ENCODE data around the gene SLC31A1. TPM values are rescaled to one million over a fixed set of nuclear protein-coding genes. Genes with fewer than 3 reads are reported as not detected.

Gene SLC31A1
- total and polyA plus RNA-seq, 2 donors (not counting 3 experiments of a cell fraction or from before 2014, with no cell fraction given): 13.5 to 22.7 TPM

DNA sequence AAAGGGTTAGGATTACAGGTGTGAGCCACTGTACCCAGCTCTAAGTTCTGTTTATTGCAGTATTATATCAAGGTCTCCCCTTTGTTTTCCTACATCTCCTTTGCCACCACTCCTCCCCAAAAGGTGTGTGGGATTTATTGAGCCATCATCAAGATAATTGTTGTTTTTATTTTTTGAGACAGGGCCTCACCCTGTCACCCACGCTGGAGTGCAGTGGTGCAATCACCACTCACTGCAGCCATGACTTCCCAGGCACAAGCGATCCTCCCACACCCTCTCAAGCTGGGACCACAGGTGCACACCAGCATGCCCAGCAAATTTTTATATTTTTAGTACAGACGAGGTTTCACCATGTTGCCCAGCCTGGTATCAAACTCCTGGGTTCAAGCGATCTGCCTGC is 24.6 kb downstream of the SLC31A1 start:
- Histone ChIP-seq H3K27ac (ENCODE audit: insufficient read depth, low read depth, low read length) (no peak overlapping the region), H3K4me1 (ENCODE audit: control insufficient read depth, extremely low read depth, insufficient read depth, low read length) (no peaks in the 10 kb centered on the region), H3K27me3 (ENCODE audit: control insufficient read depth in 2 of 2, insufficient read depth in 2 of 2, low read length in 2 of 2) (no peaks in the 10 kb centered on the region), H2AFZ (ENCODE audit: low read depth, low read length) (no peak overlapping the region), H3K79me2 (ENCODE audit: control insufficient read depth, insufficient read depth, low read length) (no peaks in the 10 kb centered on the region), H3K36me3 (ENCODE audit: control insufficient read depth in 2 of 2, extremely low read depth in 1 of 2, insufficient read depth in 2 of 2, low read length in 2 of 2) (peaks cover 0 to 2% of the 10 kb centered on the region in 2 experiments), H3K9me3 (replicated peaks; ENCODE audit: control insufficient read depth, insufficient read depth, low read length) (no peaks in the 10 kb centered on the region), H3K4me3 (replicated peaks in 1 of 3; ENCODE audit: insufficient read depth in 1 of 3, low read depth in 1 of 3, low read length in 3 of 3) (no peak overlapping the region), H4K20me1 (replicated peaks; ENCODE audit: control insufficient read depth, extremely low read depth, insufficient read depth, low read length) (no peaks in the 10 kb centered on the region), H3K9me1 (replicated peaks; ENCODE audit: control insufficient read depth, extremely low read depth, insufficient read depth, low read length) (no peaks in the 10 kb centered on the region), H3K4me2 (ENCODE audit: insufficient read depth, low read length) (no peak overlapping the region), H3K9ac (replicated peaks; ENCODE audit: extremely low read depth, insufficient read depth, low read length) (no peak overlapping the region)
- intact Hi-C loops (cut with micrococcal nuclease) (no loop called here), dilution Hi-C loops (cut with MboI; ENCODE audit: extremely low pct_ligation_motif_present, low sequenced_read_pairs) (no loop called here)
- BruUV-seq (replicated peaks): no TSS peak
- ChIA-PET CTCF (no interaction called here), POLR2A (no interaction called here)
- FAIRE-seq: no peak
- no peak for TF ChIP-seq POLR2A (IDR thresholded peaks at IDR 0.05; ENCODE audit: low read depth, low read length)
- TF ChIP-seq JUN (IDR thresholded peaks at IDR 0.05; ENCODE audit: borderline replicate concordance, insufficient read depth, insufficient read length, low read depth): no peak
- TF ChIP-seq GATA2 (IDR thresholded peaks at IDR 0.05; ENCODE audit: insufficient read depth, insufficient read length, low read depth, low read length): no peak
- no peak for TF ChIP-seq POLR2AphosphoS5 (IDR thresholded peaks at IDR 0.05; ENCODE audit: insufficient read depth, low read depth, low read length)
- TF ChIP-seq, protein P1, sequence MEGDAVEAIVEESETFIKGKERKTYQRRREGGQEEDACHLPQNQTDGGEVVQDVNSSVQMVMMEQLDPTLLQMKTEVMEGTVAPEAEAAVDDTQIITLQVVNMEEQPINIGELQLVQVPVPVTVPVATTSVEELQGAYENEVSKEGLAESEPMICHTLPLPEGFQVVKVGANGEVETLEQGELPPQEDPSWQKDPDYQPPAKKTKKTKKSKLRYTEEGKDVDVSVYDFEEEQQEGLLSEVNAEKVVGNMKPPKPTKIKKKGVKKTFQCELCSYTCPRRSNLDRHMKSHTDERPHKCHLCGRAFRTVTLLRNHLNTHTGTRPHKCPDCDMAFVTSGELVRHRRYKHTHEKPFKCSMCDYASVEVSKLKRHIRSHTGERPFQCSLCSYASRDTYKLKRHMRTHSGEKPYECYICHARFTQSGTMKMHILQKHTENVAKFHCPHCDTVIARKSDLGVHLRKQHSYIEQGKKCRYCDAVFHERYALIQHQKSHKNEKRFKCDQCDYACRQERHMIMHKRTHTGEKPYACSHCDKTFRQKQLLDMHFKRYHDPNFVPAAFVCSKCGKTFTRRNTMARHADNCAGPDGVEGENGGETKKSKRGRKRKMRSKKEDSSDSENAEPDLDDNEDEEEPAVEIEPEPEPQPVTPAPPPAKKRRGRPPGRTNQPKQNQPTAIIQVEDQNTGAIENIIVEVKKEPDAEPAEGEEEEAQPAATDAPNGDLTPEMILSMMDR (IDR thresholded peaks at IDR 0.05; ENCODE audit: extremely low read depth in 1 of 2, insufficient read depth in 1 of 2, low read depth in 1 of 2, low read length in 2 of 2): no peak
- no peak for TF ChIP-seq EZH2 (IDR thresholded peaks at IDR 0.05; ENCODE audit: borderline replicate concordance, low read depth, low read length, severe bottlenecking)
- no peak for TF ChIP-seq FOS (IDR thresholded peaks at IDR 0.05; ENCODE audit: borderline replicate concordance, insufficient read depth, low read length)
- TF ChIP-seq, protein P2, sequence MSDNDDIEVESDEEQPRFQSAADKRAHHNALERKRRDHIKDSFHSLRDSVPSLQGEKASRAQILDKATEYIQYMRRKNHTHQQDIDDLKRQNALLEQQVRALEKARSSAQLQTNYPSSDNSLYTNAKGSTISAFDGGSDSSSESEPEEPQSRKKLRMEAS (IDR thresholded peaks at IDR 0.05; ENCODE audit: insufficient read depth, insufficient read length): no peak
- no peak for TF ChIP-seq MYC (IDR thresholded peaks at IDR 0.05; ENCODE audit: low read depth, low read length)
- no peak for DNase-seq (ENCODE audit: low read depth, low spot score)
